ENCODE data around the gene TBC1D14. TPM values are rescaled to one million over a fixed set of nuclear protein-coding genes. Genes with fewer than 3 reads are reported as not detected.

Gene TBC1D14
- total RNA-seq, 4 donors from 2014 or later = 36.0 to 56.2 (median 41.4) TPM

DNA sequence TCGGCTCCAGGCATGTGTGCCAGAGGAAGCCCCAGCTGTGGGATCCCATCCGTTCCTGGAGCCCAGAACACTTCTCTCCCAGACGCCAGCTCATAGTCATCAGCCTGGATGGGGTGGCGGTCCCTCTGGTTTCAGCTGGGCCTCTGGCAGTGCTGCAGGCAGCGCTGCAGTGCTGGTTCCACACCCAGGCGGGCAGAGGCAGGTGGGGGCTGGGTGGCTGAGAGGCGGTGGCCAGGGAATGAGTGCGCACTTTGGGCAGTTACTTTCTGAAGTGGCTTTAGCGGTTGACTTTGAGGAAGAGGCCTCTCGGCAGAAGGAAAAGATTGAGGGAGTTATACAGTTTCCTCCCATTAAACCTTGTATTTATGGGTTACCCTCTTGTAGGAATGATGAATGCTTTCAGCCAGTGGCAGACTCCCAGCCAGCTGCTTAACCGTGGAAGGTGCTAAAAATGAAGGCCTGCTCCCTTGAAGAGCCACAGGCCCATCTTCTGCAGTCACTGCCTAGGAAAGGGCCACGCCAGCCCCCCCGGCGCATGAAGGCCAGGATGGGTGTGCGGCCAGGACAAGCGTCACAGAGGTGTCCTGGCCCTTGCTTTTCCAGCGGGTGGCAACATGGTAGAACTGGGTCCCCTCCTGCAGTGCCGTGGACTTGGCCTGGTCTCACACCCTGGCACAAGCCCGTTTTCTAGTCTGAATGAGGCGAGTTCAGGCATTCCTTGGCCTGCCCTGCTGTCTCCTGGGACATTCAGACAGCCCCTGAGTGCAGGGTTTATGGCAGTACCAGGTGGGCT, 143.5 kb downstream of the TBC1D14 start:
- no peaks in the 10 kb centered on the region for H3K27me3 ChIP-seq
- H3K27ac ChIP-seq = peak overlapping the region; percentile 45 to 84 (median 76)
- H3K9me3 ChIP-seq = no peaks in the 10 kb centered on the region
- intact Hi-C loops (cut with DNase I; ENCODE audit: low total_unique reads) = no loop called here
- H3K4me3 ChIP-seq = no peak overlapping the region
- DNase-seq (peak; percentile 38 to 67), ATAC-seq (peak; percentile 45 to 73)
- in situ Hi-C loops (cut with MboI; ENCODE audit: low sequenced_read_pairs in 4 of 4) = loop anchor here in 1 of 4 donors (25.0 kb wide), 1 partner anchor 141 kb away; the partner anchor contains the start of gene TBC1D14
- peaks cover 0 to 32% of the 10 kb centered on the region in 2 donors for H3K36me3 ChIP-seq
- TF ChIP-seq POLR2A (IDR thresholded peaks at IDR 0.05) = no peak
- TF ChIP-seq, protein P1, sequence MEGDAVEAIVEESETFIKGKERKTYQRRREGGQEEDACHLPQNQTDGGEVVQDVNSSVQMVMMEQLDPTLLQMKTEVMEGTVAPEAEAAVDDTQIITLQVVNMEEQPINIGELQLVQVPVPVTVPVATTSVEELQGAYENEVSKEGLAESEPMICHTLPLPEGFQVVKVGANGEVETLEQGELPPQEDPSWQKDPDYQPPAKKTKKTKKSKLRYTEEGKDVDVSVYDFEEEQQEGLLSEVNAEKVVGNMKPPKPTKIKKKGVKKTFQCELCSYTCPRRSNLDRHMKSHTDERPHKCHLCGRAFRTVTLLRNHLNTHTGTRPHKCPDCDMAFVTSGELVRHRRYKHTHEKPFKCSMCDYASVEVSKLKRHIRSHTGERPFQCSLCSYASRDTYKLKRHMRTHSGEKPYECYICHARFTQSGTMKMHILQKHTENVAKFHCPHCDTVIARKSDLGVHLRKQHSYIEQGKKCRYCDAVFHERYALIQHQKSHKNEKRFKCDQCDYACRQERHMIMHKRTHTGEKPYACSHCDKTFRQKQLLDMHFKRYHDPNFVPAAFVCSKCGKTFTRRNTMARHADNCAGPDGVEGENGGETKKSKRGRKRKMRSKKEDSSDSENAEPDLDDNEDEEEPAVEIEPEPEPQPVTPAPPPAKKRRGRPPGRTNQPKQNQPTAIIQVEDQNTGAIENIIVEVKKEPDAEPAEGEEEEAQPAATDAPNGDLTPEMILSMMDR (IDR thresholded peaks at IDR 0.05 in 4 of 5, conservative IDR thresholded peaks at IDR 0.05 in 1 of 5) = no peak
- peaks cover 22 to 34% of the 10 kb centered on the region in 2 donors for H3K4me1 ChIP-seq

DNA sequence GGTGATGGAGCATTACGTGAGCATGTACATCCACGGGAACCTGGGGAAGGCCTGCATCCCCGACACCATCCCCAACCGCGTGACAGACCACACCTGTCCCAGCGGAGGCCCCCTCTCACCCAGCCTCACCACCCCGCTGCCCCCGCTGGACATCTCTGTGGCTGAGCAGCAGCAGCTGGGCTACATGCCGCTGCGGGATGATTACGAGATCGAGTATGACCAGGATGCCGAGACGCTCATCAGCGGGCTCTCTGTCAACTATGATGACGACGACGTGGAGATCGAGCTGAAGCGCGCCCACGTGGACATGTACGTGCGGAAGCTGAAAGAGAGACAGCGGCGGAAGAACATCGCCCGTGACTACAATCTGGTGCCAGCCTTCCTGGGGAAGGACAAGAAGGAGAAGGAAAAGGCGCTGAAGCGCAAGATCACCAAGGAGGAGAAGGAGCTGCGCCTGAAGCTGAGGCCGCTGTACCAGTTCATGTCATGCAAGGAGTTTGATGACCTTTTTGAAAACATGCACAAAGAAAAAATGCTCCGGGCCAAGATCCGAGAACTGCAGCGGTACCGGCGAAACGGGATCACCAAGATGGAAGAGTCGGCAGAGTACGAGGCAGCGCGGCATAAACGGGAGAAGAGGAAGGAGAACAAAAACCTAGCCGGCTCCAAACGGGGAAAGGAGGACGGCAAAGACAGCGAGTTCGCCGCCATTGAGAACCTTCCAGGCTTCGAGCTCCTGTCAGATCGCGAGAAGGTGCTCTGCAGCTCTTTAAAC, 144.7 kb downstream of the TBC1D14 start:
- no peak for ATAC-seq
- no peaks in the 10 kb centered on the region for H3K27me3 ChIP-seq
- no peak for DNase-seq
- H3K36me3 ChIP-seq = peaks cover 0 to 34% of the 10 kb centered on the region in 2 donors
- H3K27ac ChIP-seq = peak overlapping the region in 3 of 4 donors; percentile 72 to 84 (median 81)
- H3K4me3 ChIP-seq = no peak overlapping the region
- intact Hi-C loops (cut with DNase I; ENCODE audit: low total_unique reads) = no loop called here
- no peaks in the 10 kb centered on the region for H3K9me3 ChIP-seq
- peaks cover 22 to 30% of the 10 kb centered on the region in 2 donors for H3K4me1 ChIP-seq
- no peak for TF ChIP-seq POLR2A (IDR thresholded peaks at IDR 0.05)
- TF ChIP-seq, protein P1 (IDR thresholded peaks at IDR 0.05 in 4 of 5, conservative IDR thresholded peaks at IDR 0.05 in 1 of 5) = no peak
- in situ Hi-C loops (cut with MboI; ENCODE audit: low sequenced_read_pairs in 4 of 4) = loop anchor here in 1 of 4 donors (25.0 kb wide), 1 partner anchor 142 kb away; the partner anchor contains the start of gene TBC1D14

DNA sequence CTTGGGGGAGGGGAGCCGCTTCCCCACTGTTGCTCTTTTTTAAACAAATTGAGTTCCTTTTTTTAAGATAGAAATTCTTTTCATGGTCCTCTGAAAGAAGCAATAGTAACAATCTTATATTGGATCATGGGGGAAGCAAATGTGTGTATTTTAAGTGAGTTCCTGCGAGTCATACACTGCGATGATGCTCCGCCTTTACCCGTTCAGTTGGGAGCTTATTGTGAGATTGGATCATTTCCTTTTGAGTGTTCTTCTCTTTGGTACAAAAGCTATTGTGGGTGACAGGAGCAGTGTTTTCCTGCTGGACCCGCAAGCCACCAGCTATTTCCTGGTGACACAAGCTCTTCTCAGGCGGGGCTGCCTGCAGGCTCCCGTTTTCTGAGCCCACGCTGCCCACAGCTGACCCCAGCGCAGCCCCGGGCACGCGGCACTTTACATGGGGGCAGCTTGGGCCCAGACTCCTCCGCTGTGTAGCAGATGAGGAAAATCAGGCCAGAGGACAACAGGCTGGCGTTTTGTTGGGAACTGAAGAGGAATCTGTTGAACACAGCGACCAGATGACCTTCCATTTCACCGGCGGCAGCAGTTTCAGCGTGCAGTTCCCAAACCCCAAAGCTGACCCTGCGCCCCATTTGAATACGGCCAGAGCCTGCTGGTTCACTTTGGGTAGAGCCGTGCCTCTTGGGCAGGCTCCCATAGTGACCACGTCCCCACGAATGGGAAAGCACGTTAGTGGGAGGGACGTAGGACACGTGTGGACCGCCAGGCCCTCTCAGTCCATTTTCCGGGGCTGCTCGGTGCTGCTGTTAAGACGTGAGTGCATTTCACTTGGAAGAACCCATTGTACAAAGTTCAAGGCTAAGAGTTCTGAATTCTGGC, 145.7 kb downstream of the TBC1D14 start:
- TF ChIP-seq, protein P1 (IDR thresholded peaks at IDR 0.05 in 4 of 5, conservative IDR thresholded peaks at IDR 0.05 in 1 of 5) = no peak
- TF ChIP-seq POLR2A (IDR thresholded peaks at IDR 0.05) = no peak
- ATAC-seq = no peak
- intact Hi-C loops (cut with DNase I; ENCODE audit: low total_unique reads) (no loop called here), in situ Hi-C loops (cut with MboI; ENCODE audit: low sequenced_read_pairs in 4 of 4) (loop anchor here in 1 of 4 donors (25.0 kb wide), 1 partner anchor 143 kb away; the partner anchor contains the start of gene TBC1D14)
- H3K4me3 ChIP-seq = no peak overlapping the region
- peaks cover 0 to 45% of the 10 kb centered on the region in 2 donors for H3K36me3 ChIP-seq
- H3K9me3 ChIP-seq = no peaks in the 10 kb centered on the region
- H3K27me3 ChIP-seq = no peaks in the 10 kb centered on the region
- peaks cover 20 to 22% of the 10 kb centered on the region in 2 donors for H3K4me1 ChIP-seq
- DNase-seq = no peak
- H3K27ac ChIP-seq = peak overlapping the region in 2 of 4 donors; percentile 12 to 29

GRCh38 chr4:7055990-7056325, 146.3 kb downstream of the TBC1D14 start:
- peak overlapping the region in 2 of 4 donors; percentile 12 to 29 for H3K27ac ChIP-seq

More at GRCh38 chr4:7055990-7056325, 146.3 kb downstream of the TBC1D14 start:
- DNase-seq (no peak), ATAC-seq (no peak)
- in situ Hi-C loops (cut with MboI; ENCODE audit: low sequenced_read_pairs in 4 of 4) (loop anchor here in 1 of 4 donors (25.0 kb wide), 1 partner anchor 144 kb away; the partner anchor contains the start of gene TBC1D14), intact Hi-C loops (cut with DNase I; ENCODE audit: low total_unique reads) (no loop called here)
- peaks cover 0 to 51% of the 10 kb centered on the region in 2 donors for H3K36me3 ChIP-seq
- no peaks in the 10 kb centered on the region for H3K9me3 ChIP-seq
- no peak overlapping the region for H3K4me3 ChIP-seq
- H3K27me3 ChIP-seq = no peaks in the 10 kb centered on the region
- TF ChIP-seq, protein P1 (IDR thresholded peaks at IDR 0.05 in 4 of 5, conservative IDR thresholded peaks at IDR 0.05 in 1 of 5) = no peak
- TF ChIP-seq POLR2A (IDR thresholded peaks at IDR 0.05) = no peak
- peaks cover 16 to 18% of the 10 kb centered on the region in 2 donors for H3K4me1 ChIP-seq

All from gastrocnemius medialis (tissue), 4 donors.